Measurements from ENCODE around the gene ASPHD2. TPM values are rescaled to one million over a fixed set of nuclear protein-coding genes. Genes with fewer than 3 reads are reported as not detected.

Gene ASPHD2
- total RNA-seq, 2 donors from 2014 or later: 13.2 to 20.2 TPM

- Mint-ChIP-seq H3K4me1 (peaks cover 5% of the 10 kb centered on the region), H3K27me3 (no peaks in the 10 kb centered on the region), H3K36me3 (ENCODE audit: low read depth) (peaks cover 36% of the 10 kb centered on the region), H3K9me3 (no peaks in the 10 kb centered on the region), H3K4me3 (no peak overlapping the region), H3K27ac (peak overlapping the region; percentile 74)
- ATAC-seq (replicated peaks): no peak
Observed at GRCh38 chr22:26447584-26448329, 18.7 kb downstream of the ASPHD2 start.

DNA sequence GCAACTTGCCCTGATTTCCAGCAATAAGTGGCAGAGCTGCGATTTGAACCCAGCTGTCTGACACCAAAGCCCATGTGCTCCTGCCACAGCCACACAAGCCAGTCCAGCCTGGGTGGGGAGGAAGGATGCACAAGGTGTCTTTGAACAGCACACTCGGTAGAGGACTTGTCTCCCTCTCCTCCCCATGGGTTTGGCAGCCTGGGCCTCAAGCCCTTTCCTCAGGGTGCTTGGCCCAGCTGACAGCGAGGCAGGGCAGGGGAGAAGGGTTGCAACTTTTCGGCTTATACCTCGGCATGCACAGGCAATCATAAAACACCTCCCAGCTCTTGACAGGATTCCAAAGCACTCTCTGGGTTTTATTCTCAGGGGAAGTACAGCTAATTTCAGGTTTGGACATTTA, 19.3 kb downstream of the ASPHD2 start:
- Mint-ChIP-seq H3K27me3 (no peaks in the 10 kb centered on the region), H3K9me3 (no peaks in the 10 kb centered on the region), H3K27ac (peak overlapping the region; percentile 74), H3K36me3 (ENCODE audit: low read depth) (peaks cover 35% of the 10 kb centered on the region), H3K4me1 (peaks cover 5% of the 10 kb centered on the region), H3K4me3 (no peak overlapping the region)
- no peak for ATAC-seq (replicated peaks)

- H3K4me1 Mint-ChIP-seq: peaks cover 5% of the 10 kb centered on the region
- peaks cover 35% of the 10 kb centered on the region for H3K36me3 Mint-ChIP-seq (ENCODE audit: low read depth)
- no peak for ATAC-seq (replicated peaks)
- H3K4me3 Mint-ChIP-seq: no peak overlapping the region
- no peaks in the 10 kb centered on the region for H3K9me3 Mint-ChIP-seq
- no peaks in the 10 kb centered on the region for H3K27me3 Mint-ChIP-seq
- H3K27ac Mint-ChIP-seq: peak overlapping the region; percentile 36
Observed at GRCh38 chr22:26448941-26449340, 19.9 kb downstream of the ASPHD2 start.

DNA sequence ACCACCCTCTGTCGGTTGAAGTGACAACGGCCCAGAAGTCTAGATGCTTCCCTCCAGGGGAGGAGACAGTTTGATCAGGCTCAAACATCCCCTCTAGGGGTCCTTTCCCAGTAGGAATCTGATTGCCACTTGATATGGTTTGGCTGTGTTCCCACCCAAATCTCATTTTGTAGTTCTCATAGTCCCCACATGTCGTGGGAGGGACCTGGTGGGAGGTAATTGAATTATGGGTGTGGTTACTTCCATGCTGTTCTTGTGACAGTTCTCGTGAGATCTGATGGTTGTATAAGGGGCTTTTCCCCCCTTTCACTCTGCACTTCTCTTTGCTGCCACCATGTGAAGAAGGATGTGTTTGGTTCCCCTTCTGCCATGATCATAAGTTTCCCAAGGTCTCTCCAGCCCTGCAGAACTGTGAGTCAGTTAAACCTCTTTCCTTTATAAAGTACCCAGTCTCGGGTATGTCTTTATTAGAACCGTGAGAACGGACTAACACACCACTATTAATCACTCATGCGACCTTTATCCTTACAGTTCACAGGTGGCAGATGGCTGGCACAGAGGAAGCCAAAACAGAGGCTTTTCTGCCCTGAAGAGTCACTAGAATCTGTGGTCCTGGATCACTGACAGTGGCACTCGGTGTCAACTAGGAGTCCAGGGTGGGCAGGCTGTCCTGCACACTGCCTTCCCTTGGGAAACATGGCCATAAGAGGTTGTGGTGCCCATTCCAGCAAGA, 21.6 kb downstream of the ASPHD2 start:
- H3K27ac Mint-ChIP-seq: no peak overlapping the region
- H3K27me3 Mint-ChIP-seq: no peaks in the 10 kb centered on the region

GRCh38 chr22:26452236-26453016, 23.4 kb downstream of the ASPHD2 start:
- Mint-ChIP-seq H3K4me1 (no peaks in the 10 kb centered on the region), H3K27ac (no peak overlapping the region), H3K36me3 (ENCODE audit: low read depth) (peaks cover 42% of the 10 kb centered on the region), H3K9me3 (no peaks in the 10 kb centered on the region), H3K27me3 (no peaks in the 10 kb centered on the region), H3K4me3 (no peak overlapping the region)
- no peak for ATAC-seq (replicated peaks)

More for the DNA sequence above, 21.6 kb downstream of the ASPHD2 start:
- no peak for ATAC-seq (replicated peaks)
- Mint-ChIP-seq H3K4me1 (no peaks in the 10 kb centered on the region), H3K4me3 (no peak overlapping the region), H3K9me3 (no peaks in the 10 kb centered on the region), H3K36me3 (ENCODE audit: low read depth) (peaks cover 30% of the 10 kb centered on the region)

GRCh38 chr22:26453216-26453615, 24.2 kb downstream of the ASPHD2 start:
- H3K4me1 Mint-ChIP-seq: no peaks in the 10 kb centered on the region
- H3K27me3 Mint-ChIP-seq: no peaks in the 10 kb centered on the region
- H3K4me3 Mint-ChIP-seq: no peak overlapping the region
- H3K27ac Mint-ChIP-seq: no peak overlapping the region
- no peak for ATAC-seq (replicated peaks)
- no peaks in the 10 kb centered on the region for H3K9me3 Mint-ChIP-seq
- peaks cover 50% of the 10 kb centered on the region for H3K36me3 Mint-ChIP-seq (ENCODE audit: low read depth)

DNA sequence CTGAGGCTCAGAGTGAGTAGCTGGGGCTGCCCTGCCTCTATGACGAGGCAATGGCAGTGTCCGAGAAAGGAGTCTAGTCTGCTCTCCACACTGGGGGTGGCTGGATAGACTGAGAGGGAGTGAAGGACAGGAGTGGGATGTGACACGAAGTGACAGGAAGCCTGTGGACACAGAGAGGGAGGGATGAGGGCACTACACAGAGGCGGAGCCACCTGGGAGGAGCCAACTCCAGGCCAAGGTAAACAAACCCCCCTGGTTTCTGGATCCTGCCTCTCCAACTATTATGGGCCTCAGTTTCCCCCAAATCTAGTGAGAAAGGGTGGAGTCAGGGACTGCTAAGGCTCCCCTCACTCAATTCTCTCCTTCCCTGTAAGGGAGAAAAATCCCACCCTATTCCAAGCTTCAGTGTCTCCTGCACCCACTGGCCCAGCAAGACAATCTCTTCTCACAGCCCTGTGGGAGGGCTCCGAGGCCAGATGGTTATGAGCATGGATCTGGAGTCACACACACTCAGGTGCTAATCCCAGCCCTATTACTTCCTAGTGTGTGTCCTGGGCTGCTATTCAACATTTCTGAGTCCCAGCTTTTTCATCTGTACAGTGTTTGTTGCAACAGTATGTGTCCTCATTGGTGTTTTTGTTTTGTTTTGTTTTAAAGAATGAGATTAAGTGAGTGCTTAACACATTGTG, 24.9 kb downstream of the ASPHD2 start:
- peaks cover 55% of the 10 kb centered on the region for H3K36me3 Mint-ChIP-seq (ENCODE audit: low read depth)
- H3K4me1 Mint-ChIP-seq: no peaks in the 10 kb centered on the region
- H3K27ac Mint-ChIP-seq: no peak overlapping the region
- no peak for ATAC-seq (replicated peaks)
- no peaks in the 10 kb centered on the region for H3K9me3 Mint-ChIP-seq
- H3K27me3 Mint-ChIP-seq: no peaks in the 10 kb centered on the region
- H3K4me3 Mint-ChIP-seq: no peak overlapping the region

DNA sequence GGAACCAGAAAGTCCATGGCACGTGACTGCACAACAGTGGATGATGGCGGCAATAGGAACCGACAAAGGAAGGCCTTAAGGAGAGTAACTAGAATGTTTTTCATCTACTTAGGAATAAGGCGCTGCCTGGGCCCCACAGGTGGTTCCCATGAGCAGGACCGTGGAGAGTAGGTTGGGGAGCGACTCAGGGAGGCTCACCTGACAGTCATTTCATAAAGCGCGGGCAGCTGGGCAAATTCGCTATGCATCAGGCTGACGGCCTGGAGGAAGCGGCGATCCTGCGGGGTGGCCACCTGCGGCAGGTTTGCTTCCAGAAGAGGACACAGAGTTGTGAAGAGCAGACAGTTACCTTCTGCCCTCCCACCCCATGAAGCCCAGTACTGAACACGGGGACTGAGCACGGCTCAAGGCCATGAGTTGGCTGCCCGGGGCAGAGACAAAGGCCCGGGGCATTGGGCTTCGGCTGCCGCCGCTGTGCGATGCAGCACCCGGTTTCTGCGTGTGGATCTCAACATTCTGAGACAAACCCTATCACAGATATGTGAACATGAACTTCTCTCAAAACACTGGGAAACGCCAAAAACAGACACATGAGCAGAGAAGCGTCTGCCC, 28.7 kb downstream of the ASPHD2 start:
- H3K9me3 Mint-ChIP-seq: no peaks in the 10 kb centered on the region
- no peak overlapping the region for H3K27ac Mint-ChIP-seq
- H3K4me1 Mint-ChIP-seq: no peaks in the 10 kb centered on the region
- ATAC-seq (replicated peaks): no peak
- H3K4me3 Mint-ChIP-seq: no peak overlapping the region
- H3K27me3 Mint-ChIP-seq: no peaks in the 10 kb centered on the region
- H3K36me3 Mint-ChIP-seq (ENCODE audit: low read depth): peaks cover 74% of the 10 kb centered on the region

DNA sequence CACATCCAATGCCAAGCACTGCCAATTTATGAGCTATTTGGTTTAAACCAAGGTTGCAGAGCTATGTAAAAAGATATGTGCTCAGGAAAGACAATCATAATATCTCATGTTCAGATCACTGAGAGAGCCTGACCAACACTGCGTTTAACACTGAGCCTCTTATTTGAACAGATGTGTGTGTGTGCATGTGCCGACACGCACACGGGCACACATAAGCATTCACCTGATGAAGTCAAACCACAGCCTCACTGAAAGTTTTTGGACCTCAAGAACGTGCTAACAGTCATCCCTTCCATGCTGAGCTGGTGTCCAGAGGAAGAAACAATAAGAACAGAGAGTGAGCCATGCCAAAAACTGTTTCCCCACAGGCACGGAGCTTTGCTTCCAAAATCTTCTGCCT, 31.1 kb downstream of the ASPHD2 start:
- H3K4me1 Mint-ChIP-seq: no peaks in the 10 kb centered on the region
- no peak for ATAC-seq (replicated peaks)
- no peak overlapping the region for H3K4me3 Mint-ChIP-seq
- no peak overlapping the region for H3K27ac Mint-ChIP-seq
- peaks cover 78% of the 10 kb centered on the region for H3K36me3 Mint-ChIP-seq (ENCODE audit: low read depth)
- no peaks in the 10 kb centered on the region for H3K27me3 Mint-ChIP-seq
- no peaks in the 10 kb centered on the region for H3K9me3 Mint-ChIP-seq

DNA sequence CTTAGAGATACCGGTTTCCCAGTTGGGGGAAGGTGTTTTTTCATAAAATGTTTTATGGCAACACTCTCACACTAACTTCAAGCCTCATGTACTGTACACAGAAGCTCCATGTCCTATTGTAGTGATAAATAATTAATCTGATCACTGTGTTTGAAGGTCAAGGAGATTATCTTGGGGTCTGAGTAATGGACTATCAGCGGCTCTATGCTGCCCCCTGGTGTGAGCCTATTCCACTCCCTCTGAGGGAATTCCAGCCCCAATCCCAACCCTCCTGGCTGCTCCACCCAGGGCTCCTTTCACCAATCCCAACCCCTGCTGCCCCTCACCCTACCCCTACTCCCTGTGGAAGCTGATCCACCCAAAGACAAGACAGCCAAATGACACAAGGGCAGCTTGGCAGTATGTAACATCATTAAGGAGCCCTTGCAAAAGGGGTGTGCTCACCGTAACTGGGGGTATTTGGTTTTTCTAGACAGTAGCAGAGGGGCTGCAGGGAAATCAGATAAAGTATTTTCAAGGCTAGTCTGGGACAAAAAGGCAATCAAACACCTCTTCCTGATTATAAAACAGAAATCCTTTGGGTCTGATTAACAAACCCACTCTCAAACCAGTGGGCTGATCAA, 32.2 kb downstream of the ASPHD2 start:
- no peaks in the 10 kb centered on the region for H3K4me1 Mint-ChIP-seq
- ATAC-seq (replicated peaks): peak; percentile 32
- no peaks in the 10 kb centered on the region for H3K9me3 Mint-ChIP-seq
- H3K4me3 Mint-ChIP-seq: no peak overlapping the region
- no peaks in the 10 kb centered on the region for H3K27me3 Mint-ChIP-seq
- H3K27ac Mint-ChIP-seq: no peak overlapping the region
- H3K36me3 Mint-ChIP-seq (ENCODE audit: low read depth): peaks cover 82% of the 10 kb centered on the region

DNA sequence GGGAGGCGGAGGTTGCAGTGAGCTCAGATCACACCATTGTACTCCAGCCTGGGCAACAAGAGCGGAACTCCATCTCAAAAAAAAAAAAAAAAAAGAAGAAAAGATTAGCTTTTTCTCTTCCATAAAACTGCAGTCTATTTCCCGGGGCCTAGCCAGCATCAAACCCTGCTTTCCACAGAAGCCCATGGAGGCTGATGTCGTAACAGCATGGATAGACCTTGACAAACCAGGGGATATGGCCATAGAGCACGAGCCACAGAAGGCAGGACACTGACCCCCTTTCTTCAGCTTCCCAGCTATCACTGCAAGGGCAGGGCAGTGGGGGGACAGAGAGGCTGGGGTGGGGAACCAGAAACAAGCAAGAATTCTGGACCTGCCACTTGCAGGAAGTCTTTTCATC, 33.0 kb downstream of the ASPHD2 start:
- H3K9me3 Mint-ChIP-seq: no peaks in the 10 kb centered on the region
- peaks cover 82% of the 10 kb centered on the region for H3K36me3 Mint-ChIP-seq (ENCODE audit: low read depth)
- no peak overlapping the region for H3K4me3 Mint-ChIP-seq
- no peak overlapping the region for H3K27ac Mint-ChIP-seq
- no peaks in the 10 kb centered on the region for H3K27me3 Mint-ChIP-seq
- no peaks in the 10 kb centered on the region for H3K4me1 Mint-ChIP-seq
- no peak for ATAC-seq (replicated peaks)

GRCh38 chr22:26462641-26463040, 33.6 kb downstream of the ASPHD2 start:
- Mint-ChIP-seq H3K4me3 (no peak overlapping the region), H3K9me3 (no peaks in the 10 kb centered on the region), H3K27me3 (no peaks in the 10 kb centered on the region), H3K36me3 (ENCODE audit: low read depth) (peaks cover 83% of the 10 kb centered on the region), H3K27ac (peak overlapping the region; percentile 30), H3K4me1 (no peaks in the 10 kb centered on the region)
- no peak for ATAC-seq (replicated peaks)

DNA sequence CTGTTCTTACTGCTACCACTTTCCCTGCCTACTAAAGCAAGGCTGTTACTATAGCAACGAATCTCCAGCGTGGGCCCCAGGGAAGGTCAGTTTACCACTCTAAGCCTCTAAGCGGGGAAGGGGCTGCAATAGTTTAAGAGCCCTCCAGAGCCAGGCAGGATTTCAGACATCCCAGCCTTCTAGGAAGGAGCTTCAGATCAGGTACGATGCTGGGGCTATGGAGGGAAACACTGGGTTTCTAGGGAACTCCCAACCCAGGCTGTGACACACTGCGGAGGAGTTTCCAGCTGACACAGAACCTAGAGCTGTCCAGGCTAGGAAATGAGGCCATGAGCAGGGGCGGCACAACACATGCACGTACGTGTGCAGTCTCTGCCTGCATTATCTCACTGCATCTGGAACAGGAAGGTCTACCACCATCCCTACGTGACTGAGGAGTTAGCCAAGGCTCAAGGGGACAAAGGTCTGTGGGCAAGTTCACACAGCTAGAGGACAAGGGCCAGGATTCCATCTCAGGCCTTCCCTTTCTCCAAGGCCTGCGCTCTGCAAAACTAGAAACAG, 34.1 kb downstream of the ASPHD2 start:
- H3K27ac Mint-ChIP-seq: peak overlapping the region; percentile 30

More for the DNA sequence above, 34.1 kb downstream of the ASPHD2 start:
- Mint-ChIP-seq H3K4me3 (no peak overlapping the region), H3K9me3 (no peaks in the 10 kb centered on the region), H3K36me3 (ENCODE audit: low read depth) (peaks cover 83% of the 10 kb centered on the region), H3K4me1 (no peaks in the 10 kb centered on the region), H3K27me3 (no peaks in the 10 kb centered on the region)
- ATAC-seq (replicated peaks): no peak

Data from activated T-helper 17 cell treated with anti-CD3 and anti-CD28 coated beads, Interleukin-2, amount 50 U/mL, for 72 hours (primary cell).